Umbilical cord (tissue), 2 donors: ENCODE measurements around the gene DUSP7. TPM values are rescaled to one million over a fixed set of nuclear protein-coding genes. Genes with fewer than 3 reads are reported as not detected.
A peak's percentile ranks its signal among the peaks of the same experiment; 100 is the strongest.

Experiments used
- DNase-seq: peaks from one replicate; pipeline ENCODE4 v3.0.0-alpha.2; 2015; ENCODE audit warnings: low spot score
- total RNA-seq: library from RNA; depleted of rRNA; stranded (reverse); fragments of >200 nt; gene quantifications from one replicate; pipeline ENCODE4 v1.2.3, GENCODE V29; 2014; ENCODE audit warnings: low replicate concordance; ENCODE audit not compliant: insufficient read depth

Gene DUSP7
- total RNA-seq, 1 donor from 2014 or later = 11.6 TPM

GRCh38 chr3:52010431-52010830, 45.9 kb downstream of the DUSP7 start:
- DNase-seq = no peak

GRCh38 chr3:52007291-52007690, 49.1 kb downstream of the DUSP7 start:
- DNase-seq = no peak

DNA sequence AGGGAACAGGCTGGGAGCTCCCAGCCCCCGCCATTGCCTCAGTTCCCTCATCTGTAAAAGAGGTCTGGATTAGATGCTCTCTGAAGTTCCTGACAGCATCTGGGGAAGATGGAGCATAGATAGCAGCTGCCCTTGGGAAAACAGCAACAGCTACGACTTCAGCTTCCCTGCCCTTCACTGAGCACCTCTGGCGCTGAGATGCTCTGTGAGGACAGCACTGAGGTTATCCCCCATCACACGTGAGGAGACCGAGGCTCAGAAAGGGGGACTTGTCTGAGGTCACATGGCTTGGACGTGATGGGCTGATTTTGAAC, 49.6 kb downstream of the DUSP7 start:
- DNase-seq = no peak

GRCh38 chr3:52006017-52006819, 50.2 kb downstream of the DUSP7 start:
- no peak for DNase-seq

DNA sequence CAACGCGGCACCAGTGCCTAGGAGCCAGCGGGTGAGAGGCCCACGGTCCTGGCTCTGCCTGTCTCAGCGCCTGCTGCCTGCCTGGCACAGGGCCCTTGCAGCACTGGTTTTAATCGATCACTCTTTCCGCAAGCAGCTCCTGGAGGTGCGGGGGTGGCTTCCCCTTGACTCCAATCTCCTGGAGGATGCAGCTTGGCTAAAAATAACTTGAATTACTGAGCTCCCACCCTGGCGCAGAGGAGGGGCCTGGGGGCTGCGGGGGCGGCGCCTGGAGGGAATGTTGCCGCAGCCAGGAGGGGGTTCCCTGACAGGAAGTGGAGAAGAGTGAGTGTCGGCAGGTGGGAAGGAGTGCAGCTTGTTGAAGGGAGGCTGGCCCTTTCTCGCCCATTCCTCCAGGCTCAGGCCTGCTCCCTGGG, 50.8 kb downstream of the DUSP7 start:
- DNase-seq = peak; percentile 53

- DNase-seq = no peak
Measured at GRCh38 chr3:52004906-52005395, 51.4 kb downstream of the DUSP7 start.

GRCh38 chr3:52004163-52004787, 52.1 kb downstream of the DUSP7 start:
- DNase-seq = peak; percentile 82

DNA sequence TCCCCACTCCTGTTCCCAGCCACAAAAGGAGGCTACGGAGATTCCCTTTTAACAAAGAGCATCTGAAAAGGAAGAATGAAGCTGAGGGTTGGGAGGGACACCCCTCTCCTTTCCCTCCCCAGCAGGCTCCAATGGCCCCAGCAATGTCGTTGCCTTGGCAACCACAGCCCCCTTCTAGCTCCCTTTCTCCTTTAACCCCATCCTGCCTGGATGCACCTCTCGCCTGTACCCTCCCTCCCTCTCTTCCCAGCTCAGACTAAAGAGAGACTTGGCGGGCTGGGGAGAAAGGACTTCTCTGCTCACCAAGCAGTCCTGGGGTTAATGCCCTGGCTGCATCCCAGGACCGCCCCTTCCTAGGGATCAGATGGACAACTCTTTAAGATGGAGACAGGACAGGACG, 53.6 kb downstream of the DUSP7 start:
- no peak for DNase-seq

- DNase-seq = peak; percentile 68
Measured at GRCh38 chr3:52001443-52001974, 54.9 kb downstream of the DUSP7 start.

DNA sequence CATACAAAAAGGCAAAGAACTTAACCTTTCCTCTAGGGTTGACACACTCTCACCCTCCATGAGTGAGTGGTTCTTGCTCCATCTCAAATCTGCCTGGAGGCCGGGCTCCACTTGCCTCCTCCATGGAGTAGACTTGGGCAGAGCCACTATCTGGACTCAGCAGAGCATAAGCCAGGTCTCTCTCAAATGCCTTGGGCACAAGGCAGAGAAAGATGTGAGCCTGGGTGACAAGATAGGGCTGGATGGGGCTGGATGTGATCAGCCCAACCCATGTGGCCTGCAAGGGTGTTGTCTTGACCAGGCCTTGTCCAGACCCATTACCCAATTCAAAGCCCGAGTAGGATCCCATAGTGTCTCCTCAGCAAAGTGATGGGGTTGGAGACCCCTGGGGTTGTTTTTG, 56.5 kb downstream of the DUSP7 start:
- no peak for DNase-seq

Other genes starting within 250 kb of the DUSP7 start
- not detected for gene IQCF2, start 195.0 kb downstream of the DUSP7 start, total RNA-seq
- gene IQCF5, start 181.0 kb downstream of the DUSP7 start, total RNA-seq = 18.3 TPM
- gene IQCF1, start 153.2 kb downstream of the DUSP7 start, total RNA-seq = 1.4 TPM
- 20.9 TPM for gene RRP9, start 114.7 kb downstream of the DUSP7 start, total RNA-seq
- 5.5 TPM for gene PARP3, start 114.2 kb downstream of the DUSP7 start, total RNA-seq
- not detected for gene GPR62, start 101.2 kb downstream of the DUSP7 start, total RNA-seq
- gene PCBP4, start 89.1 kb downstream of the DUSP7 start, total RNA-seq = 14.2 TPM
- gene ABHD14B, start 82.5 kb downstream of the DUSP7 start, total RNA-seq = 20.0 TPM
- 8.9 TPM for gene ABHD14A, start 81.5 kb downstream of the DUSP7 start, total RNA-seq
- gene ACY1, start 73.0 kb downstream of the DUSP7 start, total RNA-seq = 14.9 TPM
- gene RPL29, start 60.7 kb downstream of the DUSP7 start, total RNA-seq = 786 TPM
- 3.1 TPM for gene POC1A, start 97.9 kb upstream of the DUSP7 start, total RNA-seq
- 22.4 TPM for gene ALAS1, start 141.6 kb upstream of the DUSP7 start, total RNA-seq
- 0.24 TPM for gene TLR9, start 169.1 kb upstream of the DUSP7 start, total RNA-seq
- gene TWF2, start 182.6 kb upstream of the DUSP7 start, total RNA-seq = 40.7 TPM
- 24.8 TPM for gene PPM1M, start 189.2 kb upstream of the DUSP7 start, total RNA-seq
- gene WDR82, start 222.1 kb upstream of the DUSP7 start, total RNA-seq = 39.0 TPM
- 7.2 TPM for gene GLYCTK, start 231.3 kb upstream of the DUSP7 start, total RNA-seq